Prostate gland (tissue), 2 donors: ENCODE data around the gene KANSL1.

Source experiments
- POLR2AphosphoS5 ChIP-seq: sonication (generic); formaldehyde crosslinking; IDR thresholded peaks from one replicate; pipeline ENCODE4 v1.6.1; 2017; ENCODE audit warnings: antibody characterized with exemption
- TF ChIP-seq, protein P1 (sequence below), 4 experiments: fragments of 200-600 bp in 2 of 4; fragments of 450-650 bp in 2 of 4; sonication (generic) in 2 of 4; IDR thresholded peaks; 1 replicate in 3 of 4; 2 replicates in 1 of 4; pipeline ENCODE4 v1.5.1; 2016 to 2019; ENCODE audit warnings: antibody characterized with exemption in 4 of 4, mild to moderate bottlenecking in 2 of 4, moderate library complexity in 2 of 4

DNA sequence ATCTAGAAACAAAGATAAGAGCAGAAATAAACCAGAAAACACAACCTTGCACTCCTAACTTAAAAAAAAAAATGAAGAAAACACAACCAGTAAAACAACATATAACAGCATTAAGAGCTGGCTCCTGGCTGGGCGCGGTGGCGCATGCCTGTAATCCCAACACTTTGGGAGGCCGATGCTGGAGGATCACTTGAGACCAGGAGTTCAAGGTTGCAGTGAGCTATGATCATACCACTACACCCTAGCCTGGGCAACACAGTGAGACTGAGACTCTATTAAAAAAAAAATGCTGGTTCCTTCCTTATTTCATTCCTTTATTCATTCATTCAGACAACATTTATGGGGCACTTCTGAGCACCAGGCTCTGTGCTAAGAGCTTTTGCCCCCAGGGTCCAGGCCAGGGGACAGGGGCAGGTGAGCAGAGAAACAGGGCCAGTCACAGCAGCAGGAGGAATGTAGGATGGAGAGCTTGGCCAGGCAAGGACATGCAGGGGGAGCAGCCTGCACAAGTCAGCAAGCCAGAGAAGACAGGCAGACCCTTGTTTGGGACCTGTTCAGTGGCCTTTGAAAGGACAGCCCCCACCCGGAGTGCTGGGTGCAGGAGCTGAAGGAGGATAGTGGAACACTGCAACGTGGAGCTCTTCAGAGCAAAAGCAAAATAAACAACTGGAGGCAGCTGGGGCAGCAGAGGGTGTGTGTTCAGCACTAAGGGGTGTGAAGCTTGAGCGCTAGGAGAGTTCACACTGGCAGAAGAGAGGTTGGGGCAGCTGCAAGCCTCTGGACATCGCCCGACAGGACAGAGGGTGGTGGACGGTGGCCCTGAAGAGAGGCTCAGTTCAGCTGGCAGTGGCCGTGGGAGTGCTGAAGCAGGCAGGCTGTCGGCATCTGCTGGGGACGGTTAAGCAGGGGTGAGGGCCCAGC lies 191.6 kb downstream of the KANSL1 start:
- no peak for TF ChIP-seq POLR2AphosphoS5
- TF ChIP-seq, protein P1, sequence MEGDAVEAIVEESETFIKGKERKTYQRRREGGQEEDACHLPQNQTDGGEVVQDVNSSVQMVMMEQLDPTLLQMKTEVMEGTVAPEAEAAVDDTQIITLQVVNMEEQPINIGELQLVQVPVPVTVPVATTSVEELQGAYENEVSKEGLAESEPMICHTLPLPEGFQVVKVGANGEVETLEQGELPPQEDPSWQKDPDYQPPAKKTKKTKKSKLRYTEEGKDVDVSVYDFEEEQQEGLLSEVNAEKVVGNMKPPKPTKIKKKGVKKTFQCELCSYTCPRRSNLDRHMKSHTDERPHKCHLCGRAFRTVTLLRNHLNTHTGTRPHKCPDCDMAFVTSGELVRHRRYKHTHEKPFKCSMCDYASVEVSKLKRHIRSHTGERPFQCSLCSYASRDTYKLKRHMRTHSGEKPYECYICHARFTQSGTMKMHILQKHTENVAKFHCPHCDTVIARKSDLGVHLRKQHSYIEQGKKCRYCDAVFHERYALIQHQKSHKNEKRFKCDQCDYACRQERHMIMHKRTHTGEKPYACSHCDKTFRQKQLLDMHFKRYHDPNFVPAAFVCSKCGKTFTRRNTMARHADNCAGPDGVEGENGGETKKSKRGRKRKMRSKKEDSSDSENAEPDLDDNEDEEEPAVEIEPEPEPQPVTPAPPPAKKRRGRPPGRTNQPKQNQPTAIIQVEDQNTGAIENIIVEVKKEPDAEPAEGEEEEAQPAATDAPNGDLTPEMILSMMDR (IDR thresholded peaks at IDR 0.05) = no peak
